Keratinocyte (primary cell): ENCODE data around the gene CST1.

Source experiments
- CTCF ChIP-seq, 3 experiments: IDR thresholded peaks in 1 of 3; conservative IDR thresholded peaks in 1 of 3; optimal IDR thresholded peaks in 1 of 3; 2 replicates in 2 of 3; 3 replicates in 1 of 3; pipeline versions ENCODE3 to v1.5.1; 2011; ENCODE audit warnings: low read length in 3 of 3, mild to moderate bottlenecking in 3 of 3, moderate library complexity in 2 of 3, control low read depth in 1 of 3, inconsistent platforms in 1 of 3; ENCODE audit not compliant: insufficient read depth in 2 of 3; ENCODE audit errors: extremely low read depth in 1 of 3
- EZH2 ChIP-seq: IDR thresholded peaks from one replicate; pipeline ENCODE4 v1.6.1; 2012; ENCODE audit warnings: inconsistent platforms, mild to moderate bottlenecking, low read length, moderate library complexity

- TF ChIP-seq CTCF (optimal IDR thresholded peaks at IDR 0.05 in 1 of 3, IDR thresholded peaks at IDR 0.05 in 1 of 3, conservative IDR thresholded peaks at IDR 0.05 in 1 of 3; ENCODE audit: extremely low read depth in 1 of 3, insufficient read depth in 2 of 3, low read length in 3 of 3) (no peak), EZH2 (no peak)
These were observed 14.8 kb upstream of the CST1 start for GRCh38 chr20:23765578-23765977.
